Ovary (tissue), 3 donors: Measurements from ENCODE around the gene TBXAS1.

ENCODE experiments used
- EP300 ChIP-seq: sonication (generic); formaldehyde crosslinking; IDR thresholded peaks from one replicate; pipeline ENCODE4 v1.6.1; 2017; ENCODE audit warnings: antibody characterized with exemption
- TF ChIP-seq, protein P1 (sequence below), 3 donors: fragments of 450-650 bp in 2 of 3; fragments of 200-600 bp in 1 of 3; IDR thresholded peaks; one replicate each; pipeline versions ENCODE4 v1.5.1 to v1.8.0; 2016 to 2022; ENCODE audit warnings: antibody characterized with exemption in 3 of 3, mild to moderate bottlenecking in 1 of 3
- donor health status: DM: no; HTN: no; CAD: no.

DNA sequence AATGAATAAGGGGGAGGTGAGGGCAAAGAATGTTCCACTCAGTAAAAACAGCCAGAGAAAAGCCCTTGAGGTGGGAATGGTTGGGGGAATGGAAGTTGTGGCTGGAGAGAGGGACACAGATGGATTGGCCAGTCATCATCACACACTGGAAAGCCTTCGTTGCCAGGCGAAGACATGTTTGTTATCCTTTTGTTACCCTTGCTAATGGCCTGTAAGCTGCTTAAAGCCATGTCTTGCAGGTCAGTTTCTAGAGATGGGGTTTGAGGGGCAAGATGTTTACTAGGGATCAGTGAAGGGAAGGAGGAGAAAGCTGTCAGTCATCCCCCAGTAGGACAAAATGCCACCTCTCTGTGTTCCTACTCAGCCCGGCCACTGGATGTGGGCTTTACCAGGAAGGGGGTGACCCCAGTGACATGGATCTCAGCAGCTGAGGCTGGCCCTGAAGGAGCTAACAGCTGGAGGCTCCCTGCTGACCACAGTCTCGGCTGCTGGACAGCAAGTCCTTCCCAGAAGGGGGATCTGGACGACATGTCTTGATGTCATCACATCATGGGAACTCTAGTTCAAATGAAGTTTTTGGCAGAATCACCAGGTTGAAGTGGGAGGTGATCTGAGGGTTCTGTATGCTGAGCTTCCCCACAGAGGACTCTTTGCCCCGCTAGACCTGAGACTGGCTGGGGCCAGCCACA lies 66.2 kb downstream of the TBXAS1 start:
- TF ChIP-seq, protein P1, sequence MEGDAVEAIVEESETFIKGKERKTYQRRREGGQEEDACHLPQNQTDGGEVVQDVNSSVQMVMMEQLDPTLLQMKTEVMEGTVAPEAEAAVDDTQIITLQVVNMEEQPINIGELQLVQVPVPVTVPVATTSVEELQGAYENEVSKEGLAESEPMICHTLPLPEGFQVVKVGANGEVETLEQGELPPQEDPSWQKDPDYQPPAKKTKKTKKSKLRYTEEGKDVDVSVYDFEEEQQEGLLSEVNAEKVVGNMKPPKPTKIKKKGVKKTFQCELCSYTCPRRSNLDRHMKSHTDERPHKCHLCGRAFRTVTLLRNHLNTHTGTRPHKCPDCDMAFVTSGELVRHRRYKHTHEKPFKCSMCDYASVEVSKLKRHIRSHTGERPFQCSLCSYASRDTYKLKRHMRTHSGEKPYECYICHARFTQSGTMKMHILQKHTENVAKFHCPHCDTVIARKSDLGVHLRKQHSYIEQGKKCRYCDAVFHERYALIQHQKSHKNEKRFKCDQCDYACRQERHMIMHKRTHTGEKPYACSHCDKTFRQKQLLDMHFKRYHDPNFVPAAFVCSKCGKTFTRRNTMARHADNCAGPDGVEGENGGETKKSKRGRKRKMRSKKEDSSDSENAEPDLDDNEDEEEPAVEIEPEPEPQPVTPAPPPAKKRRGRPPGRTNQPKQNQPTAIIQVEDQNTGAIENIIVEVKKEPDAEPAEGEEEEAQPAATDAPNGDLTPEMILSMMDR (IDR thresholded peaks at IDR 0.05), result no peak
- TF ChIP-seq EP300, result no peak
